Fibroblast of lung (primary cell): ENCODE measurements around the gene DHRS12. TPM values are rescaled to one million over a fixed set of nuclear protein-coding genes. Genes with fewer than 3 reads are reported as not detected.

ENCODE experiments used
- DNase-seq, 2 donors: peaks; one replicate each; pipeline versions ENCODE4 v3.0.0 to v3.0.0-alpha.2; 2010; ENCODE audit warnings: low read depth in 2 of 2
- H2AFZ ChIP-seq: 2 replicates; pipeline ENCODE4 v1.5.1; 2012; ENCODE audit warnings: low read length, control low read depth, inconsistent platforms
- H3K27ac ChIP-seq: 2 replicates; pipeline ENCODE4 v1.5.1; 2011; ENCODE audit warnings: low read length, control low read depth; ENCODE audit not compliant: insufficient read depth
- H3K27me3 ChIP-seq: 2 replicates; pipeline ENCODE4 v1.5.1; 2011; ENCODE audit warnings: mild to moderate bottlenecking, low read length; ENCODE audit not compliant: control insufficient read depth, insufficient read depth
- H3K36me3 ChIP-seq: 2 replicates; pipeline ENCODE4 v1.5.1; 2011; ENCODE audit warnings: low read length; ENCODE audit not compliant: control insufficient read depth, insufficient read depth
- H3K4me1 ChIP-seq: 2 replicates; pipeline ENCODE4 v1.5.1; 2011; ENCODE audit warnings: low read length; ENCODE audit not compliant: control insufficient read depth, insufficient read depth; ENCODE audit errors: extremely low read depth
- H3K4me2 ChIP-seq: 2 replicates; pipeline ENCODE4 v1.5.1; 2011; ENCODE audit warnings: low read length, control low read depth; ENCODE audit not compliant: insufficient read depth; ENCODE audit errors: extremely low read depth
- H3K4me3 ChIP-seq, 4 experiments: fragments of 200-600 bp in 1 of 4; sonication (generic) in 1 of 4; replicated peaks in 1 of 4; 2 replicates each; pipeline ENCODE4 v1.5.1; 2011 to 2016; ENCODE audit warnings: low read length in 4 of 4, low read depth in 3 of 4, mild to moderate bottlenecking in 3 of 4, control low read depth in 2 of 4, inconsistent platforms in 1 of 4, mixed read lengths in 1 of 4; ENCODE audit not compliant: insufficient read depth in 1 of 4; ENCODE audit errors: control extremely low read depth in 1 of 4
- H3K79me2 ChIP-seq: 2 replicates; pipeline ENCODE4 v1.5.1; 2012; ENCODE audit warnings: mild to moderate bottlenecking, low read length, inconsistent platforms; ENCODE audit not compliant: control insufficient read depth, insufficient read depth
- H3K9ac ChIP-seq: 2 replicates; pipeline ENCODE4 v1.5.1; 2011; ENCODE audit warnings: mild to moderate bottlenecking, low read length, control low read depth; ENCODE audit not compliant: insufficient read depth
- H3K9me3 ChIP-seq: 2 replicates; pipeline ENCODE4 v1.5.1; 2012; ENCODE audit warnings: low read depth, low read length; ENCODE audit not compliant: control insufficient read depth, insufficient read depth
- H4K20me1 ChIP-seq: 2 replicates; pipeline ENCODE4 v1.5.1; 2011; ENCODE audit warnings: low read length; ENCODE audit not compliant: control insufficient read depth, insufficient read depth; ENCODE audit errors: extremely low read depth
- EZH2 ChIP-seq: IDR thresholded peaks from 2 replicates; pipeline ENCODE4 v1.5.1; 2012; ENCODE audit warnings: low read length, control low read depth, mild to moderate bottlenecking; ENCODE audit errors: missing control alignments
- polyA plus RNA-seq, 2 donors: library from polyadenylated mRNA; depleted of rRNA in 1 of 2; stranded (reverse) in 1 of 2; unstranded in 1 of 2; fragments of >200 nt; gene quantifications; 2 replicates each; pipeline ENCODE4 v1.2.1, GENCODE V29; 2011 to 2012; ENCODE audit warnings: missing spikeins in 1 of 2
- total RNA-seq: library from RNA; depleted of rRNA; stranded (reverse); fragments of >200 nt; gene quantifications from 2 replicates; pipeline ENCODE4 v1.2.1, GENCODE V29; 2014
- TF ChIP-seq, protein P1 (sequence below), 2 donors: IDR thresholded peaks in 1 of 2; conservative IDR thresholded peaks in 1 of 2; 1 replicate in 1 of 2; 2 replicates in 1 of 2; pipeline ENCODE4 v1.5.1; 2011 to 2012; ENCODE audit warnings: low read length in 2 of 2, control low read depth in 1 of 2, inconsistent platforms in 1 of 2, low read depth in 1 of 2, mild to moderate bottlenecking in 1 of 2

The DHRS12 gene
- total and polyA plus RNA-seq, 2 donors (not counting 1 experiment from before 2014, with no cell fraction given): 5.7 to 6.1 TPM

DNA sequence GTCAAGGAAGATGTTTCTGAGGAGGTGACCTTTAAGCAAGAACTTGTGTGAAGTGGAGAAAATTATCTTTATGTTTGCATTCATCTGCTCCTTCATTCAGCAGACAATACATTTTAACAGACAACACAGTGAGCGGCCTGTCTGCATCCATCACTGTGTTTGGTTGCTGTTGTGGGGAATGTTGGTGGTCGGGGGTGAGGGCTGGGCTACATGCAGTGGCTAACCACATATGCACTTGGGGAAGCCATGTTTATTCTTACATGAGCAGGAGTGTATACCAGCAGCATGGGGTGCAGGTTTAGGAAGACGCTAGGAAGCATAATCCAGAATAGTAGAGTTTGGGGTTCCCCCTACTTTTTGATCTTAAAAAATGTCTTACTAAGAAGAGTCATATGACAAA is 66.4 kb downstream of the DHRS12 start:
- Histone ChIP-seq H2AFZ (no peak overlapping the region), H3K79me2 (no peaks in the 10 kb centered on the region), H3K27ac (no peak overlapping the region), H4K20me1 (no peaks in the 10 kb centered on the region), H3K4me3 (no peak overlapping the region), H3K9me3 (no peaks in the 10 kb centered on the region), H3K27me3 (no peaks in the 10 kb centered on the region), H3K4me2 (no peak overlapping the region), H3K4me1 (no peaks in the 10 kb centered on the region), H3K36me3 (no peaks in the 10 kb centered on the region), H3K9ac (no peak overlapping the region)
- no peak for DNase-seq
- no peak for TF ChIP-seq EZH2
- TF ChIP-seq, protein P1, sequence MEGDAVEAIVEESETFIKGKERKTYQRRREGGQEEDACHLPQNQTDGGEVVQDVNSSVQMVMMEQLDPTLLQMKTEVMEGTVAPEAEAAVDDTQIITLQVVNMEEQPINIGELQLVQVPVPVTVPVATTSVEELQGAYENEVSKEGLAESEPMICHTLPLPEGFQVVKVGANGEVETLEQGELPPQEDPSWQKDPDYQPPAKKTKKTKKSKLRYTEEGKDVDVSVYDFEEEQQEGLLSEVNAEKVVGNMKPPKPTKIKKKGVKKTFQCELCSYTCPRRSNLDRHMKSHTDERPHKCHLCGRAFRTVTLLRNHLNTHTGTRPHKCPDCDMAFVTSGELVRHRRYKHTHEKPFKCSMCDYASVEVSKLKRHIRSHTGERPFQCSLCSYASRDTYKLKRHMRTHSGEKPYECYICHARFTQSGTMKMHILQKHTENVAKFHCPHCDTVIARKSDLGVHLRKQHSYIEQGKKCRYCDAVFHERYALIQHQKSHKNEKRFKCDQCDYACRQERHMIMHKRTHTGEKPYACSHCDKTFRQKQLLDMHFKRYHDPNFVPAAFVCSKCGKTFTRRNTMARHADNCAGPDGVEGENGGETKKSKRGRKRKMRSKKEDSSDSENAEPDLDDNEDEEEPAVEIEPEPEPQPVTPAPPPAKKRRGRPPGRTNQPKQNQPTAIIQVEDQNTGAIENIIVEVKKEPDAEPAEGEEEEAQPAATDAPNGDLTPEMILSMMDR (conservative IDR thresholded peaks at IDR 0.05 in 1 of 2, IDR thresholded peaks at IDR 0.05 in 1 of 2; ENCODE audit: low read depth in 1 of 2, low read length in 2 of 2): no peak

DNA sequence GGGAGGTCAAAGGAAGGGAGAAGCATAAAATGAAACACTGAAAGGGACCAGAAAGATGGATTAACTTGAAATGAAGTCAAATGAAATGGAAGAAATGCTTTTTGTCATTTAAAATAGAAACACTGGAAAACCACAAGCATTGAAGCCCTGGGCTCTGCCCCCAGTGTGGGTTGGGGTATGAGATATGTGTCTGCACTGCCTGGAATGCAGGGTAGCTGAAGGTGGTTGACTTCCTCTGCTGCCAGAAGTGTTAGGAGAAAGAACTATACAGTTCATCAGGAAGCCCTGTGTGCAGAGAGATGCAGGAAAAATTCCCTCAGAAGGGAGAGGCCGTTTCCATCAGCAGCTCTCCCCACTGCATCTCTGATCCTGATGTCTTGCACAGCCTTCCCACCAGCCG is 69.2 kb downstream of the DHRS12 start:
- Histone ChIP-seq H2AFZ (no peak overlapping the region), H3K4me3 (no peak overlapping the region), H3K4me2 (no peak overlapping the region), H3K27me3 (no peaks in the 10 kb centered on the region), H3K9ac (no peak overlapping the region), H3K36me3 (no peaks in the 10 kb centered on the region), H3K9me3 (no peaks in the 10 kb centered on the region), H3K4me1 (peaks cover 17% of the 10 kb centered on the region), H4K20me1 (no peaks in the 10 kb centered on the region), H3K27ac (no peak overlapping the region), H3K79me2 (no peaks in the 10 kb centered on the region)
- TF ChIP-seq EZH2: no peak
- TF ChIP-seq, protein P1 (conservative IDR thresholded peaks at IDR 0.05 in 1 of 2, IDR thresholded peaks at IDR 0.05 in 1 of 2; ENCODE audit: low read depth in 1 of 2, low read length in 2 of 2): no peak
- DNase-seq: peak in 1 of 2 donors; percentile 84

DNA sequence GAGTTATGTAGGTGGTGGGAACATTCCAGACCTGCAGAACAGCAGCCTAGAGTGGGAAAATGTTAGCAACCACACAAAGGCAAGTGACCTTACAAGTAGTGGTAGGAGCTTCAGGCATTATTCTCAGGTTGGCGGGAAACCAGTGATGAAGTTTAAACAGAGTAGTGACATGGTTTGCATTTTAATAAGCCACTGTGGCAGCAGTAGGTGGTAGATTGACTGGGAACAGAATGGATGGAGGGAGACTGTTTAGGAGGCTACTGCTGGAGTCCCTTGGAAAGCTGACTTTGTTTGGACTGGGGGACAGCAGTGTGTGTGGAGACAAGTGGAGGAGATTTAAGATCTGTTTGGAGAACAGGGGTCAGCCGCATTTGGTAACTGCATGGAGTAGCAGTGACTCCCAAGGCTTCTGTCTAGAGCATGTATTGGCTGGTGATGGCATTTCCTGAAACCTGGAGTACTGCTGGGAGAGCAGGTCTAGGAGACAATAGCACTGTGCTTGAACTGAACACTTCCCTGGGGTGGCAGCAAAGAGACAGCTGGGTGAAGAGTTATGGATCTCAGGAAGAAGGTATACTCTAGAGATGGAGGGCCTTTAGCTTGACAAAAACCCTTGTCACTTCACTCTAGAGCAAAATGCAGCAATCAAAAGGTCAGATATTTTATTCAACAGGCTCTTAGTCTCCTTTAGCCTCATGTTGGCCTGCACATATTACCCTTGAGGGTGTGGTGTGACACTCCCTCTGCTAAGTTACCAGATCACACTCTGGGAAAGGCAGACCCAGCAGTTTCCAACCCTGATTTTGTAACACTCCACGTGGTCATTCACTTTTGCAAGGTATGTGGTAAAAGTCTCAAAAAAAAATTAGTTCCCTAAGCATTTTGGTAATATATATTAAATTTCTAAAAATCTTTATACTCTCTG is 70.3 kb downstream of the DHRS12 start:
- Histone ChIP-seq H4K20me1 (no peaks in the 10 kb centered on the region), H3K9ac (no peak overlapping the region), H3K27me3 (no peaks in the 10 kb centered on the region), H3K27ac (no peak overlapping the region), H3K4me3 (no peak overlapping the region), H3K9me3 (no peaks in the 10 kb centered on the region), H3K36me3 (no peaks in the 10 kb centered on the region), H3K79me2 (no peaks in the 10 kb centered on the region), H3K4me1 (peaks cover 24% of the 10 kb centered on the region), H2AFZ (no peak overlapping the region), H3K4me2 (no peak overlapping the region)
- TF ChIP-seq, protein P1 (conservative IDR thresholded peaks at IDR 0.05 in 1 of 2, IDR thresholded peaks at IDR 0.05 in 1 of 2; ENCODE audit: low read depth in 1 of 2, low read length in 2 of 2): no peak
- TF ChIP-seq EZH2: no peak
- no peak for DNase-seq
